Gastroesophageal sphincter (tissue), 4 donors: Measurements from ENCODE around the gene EIF4B. TPM values are rescaled to one million over a fixed set of nuclear protein-coding genes. Genes with fewer than 3 reads are reported as not detected.

Source experiments
- ATAC-seq: fragments of 150-250 bp; one replicate; pipeline ENCODE4 v1.9.1; 2016; ENCODE audit warnings: mild to moderate bottlenecking, moderate library complexity
- H3K27ac ChIP-seq, 4 donors: fragments of 200-600 bp; sonication (generic) in 3 of 4; 1 replicate in 3 of 4; 2 replicates in 1 of 4; pipeline ENCODE4 v1.5.1; 2016 to 2019
- H3K27me3 ChIP-seq: fragments of 200-600 bp; sonication (generic); one replicate; pipeline ENCODE4 v1.5.1; 2019
- H3K36me3 ChIP-seq, 2 donors: fragments of 200-600 bp; sonication (generic); one replicate each; pipeline ENCODE4 v1.5.1; 2019; ENCODE audit warnings: control low read depth in 1 of 2
- H3K4me1 ChIP-seq, 3 donors: fragments of 200-600 bp; sonication (generic); 1 replicate in 2 of 3; 2 replicates in 1 of 3; pipeline ENCODE4 v1.5.1; 2016 to 2019; ENCODE audit warnings: control low read depth in 2 of 3
- H3K4me3 ChIP-seq, 2 donors: fragments of 200-600 bp; sonication (generic); one replicate each; pipeline ENCODE4 v1.5.1; 2019; ENCODE audit warnings: mild to moderate bottlenecking in 1 of 2, moderate library complexity in 1 of 2
- H3K9me3 ChIP-seq, 3 donors: fragments of 200-600 bp; sonication (generic); one replicate each; pipeline ENCODE4 v1.5.1; 2017 to 2019; ENCODE audit warnings: control low read depth in 2 of 3
- CTCF ChIP-seq, 4 experiments: fragments of 200-600 bp in 2 of 4; fragments of 450-650 bp in 2 of 4; sonication (generic) in 1 of 4; IDR thresholded peaks; one replicate each; pipeline ENCODE4 v1.5.1; 2017 to 2019; ENCODE audit warnings: antibody characterized with exemption in 4 of 4, mild to moderate bottlenecking in 2 of 4, moderate library complexity in 2 of 4
- EP300 ChIP-seq: sonication (generic); formaldehyde crosslinking; IDR thresholded peaks from one replicate; pipeline ENCODE4 v1.6.1; 2017; ENCODE audit warnings: antibody characterized with exemption, mild to moderate bottlenecking
- POLR2A ChIP-seq, 2 donors: fragments of 450-650 bp; IDR thresholded peaks; one replicate each; pipeline ENCODE4 v1.6.1; 2017; ENCODE audit warnings: antibody characterized with exemption in 2 of 2, mild to moderate bottlenecking in 2 of 2, moderate library complexity in 1 of 2
- POLR2AphosphoS5 ChIP-seq: sonication (generic); formaldehyde crosslinking; IDR thresholded peaks from one replicate; pipeline ENCODE4 v1.6.1; 2017; ENCODE audit warnings: antibody characterized with exemption
- WGBS, 2 donors: methylation state at CpG; one replicate each; pipeline ENCODE4 v1.1.5; 2018; ENCODE audit warnings: low coverage in 1 of 2; 5-methylcytosine and 5-hydroxymethylcytosine counted together
- total RNA-seq, 4 donors: library from RNA; depleted of rRNA; stranded (reverse); fragments of >200 nt; gene quantifications; one replicate each; pipeline ENCODE4 v1.1.0, GENCODE V29; 2016

EIF4B gene
- total RNA-seq, 4 donors from 2014 or later: 521 to 701 (median 591) TPM

- no peaks in the 10 kb centered on the region for H3K27me3 ChIP-seq
- H3K4me3 ChIP-seq: peak overlapping the region; percentile 57 to 85
- H3K36me3 ChIP-seq: peaks cover 0 to 23% of the 10 kb centered on the region in 2 donors
- H3K4me1 ChIP-seq: peaks cover 0 to 85% (median 64%) of the 10 kb centered on the region in 3 donors
- 44% methylated on average over 2 of the region's 2 CpGs; no CpG with 5 or more reads in 1 of the 2 donors for WGBS, 2 donors
- H3K9me3 ChIP-seq: no peaks in the 10 kb centered on the region
- peak overlapping the region; percentile 97 to 100 (median 99) for H3K27ac ChIP-seq
- no peak for TF ChIP-seq POLR2A (IDR thresholded peaks at IDR 0.05)
- no peak for TF ChIP-seq POLR2AphosphoS5
- no peak for TF ChIP-seq CTCF (IDR thresholded peaks at IDR 0.05)
- no peak for TF ChIP-seq EP300
- no peak for ATAC-seq
Measured at GRCh38 chr12:53050426-53051057, 44.3 kb downstream of the EIF4B start.

- H3K4me1 ChIP-seq: peaks cover 0 to 85% (median 61%) of the 10 kb centered on the region in 3 donors
- H3K9me3 ChIP-seq: no peaks in the 10 kb centered on the region
- TF ChIP-seq CTCF (IDR thresholded peaks at IDR 0.05): peak in 3 of 4 experiments; percentile 19 to 65 (median 62)
- peak; percentile 34 to 56 for TF ChIP-seq POLR2A (IDR thresholded peaks at IDR 0.05)
- TF ChIP-seq EP300: no peak
- peak; percentile 84 for TF ChIP-seq POLR2AphosphoS5
- no peaks in the 10 kb centered on the region for H3K27me3 ChIP-seq
- WGBS, 2 donors: 17 to 63% methylated on average over 1 to 2 of the region's 11 CpGs
- peak overlapping the region; percentile 97 to 100 (median 99) for H3K27ac ChIP-seq
- H3K4me3 ChIP-seq: peak overlapping the region; percentile 57 to 85
- peaks cover 0 to 30% of the 10 kb centered on the region in 2 donors for H3K36me3 ChIP-seq
- peak; percentile 13 for ATAC-seq
Measured at GRCh38 chr12:53051058-53051880, 45.0 kb downstream of the EIF4B start.

- H3K9me3 ChIP-seq: no peaks in the 10 kb centered on the region
- peaks cover 0 to 89% (median 61%) of the 10 kb centered on the region in 3 donors for H3K4me1 ChIP-seq
- peaks cover 0 to 37% of the 10 kb centered on the region in 2 donors for H3K36me3 ChIP-seq
- no peak for TF ChIP-seq POLR2AphosphoS5
- no peak for TF ChIP-seq EP300
- no peak for TF ChIP-seq POLR2A (IDR thresholded peaks at IDR 0.05)
- TF ChIP-seq CTCF (IDR thresholded peaks at IDR 0.05): no peak
- peak overlapping the region; percentile 97 to 100 (median 99) for H3K27ac ChIP-seq
- WGBS, 2 donors: 14% methylated on average over 2 of the region's 7 CpGs; no CpG with 5 or more reads in 1 of the 2 donors
- no peak for ATAC-seq
- no peaks in the 10 kb centered on the region for H3K27me3 ChIP-seq
- peak overlapping the region; percentile 57 to 85 for H3K4me3 ChIP-seq
Measured at GRCh38 chr12:53051881-53052412, 45.7 kb downstream of the EIF4B start.

DNA sequence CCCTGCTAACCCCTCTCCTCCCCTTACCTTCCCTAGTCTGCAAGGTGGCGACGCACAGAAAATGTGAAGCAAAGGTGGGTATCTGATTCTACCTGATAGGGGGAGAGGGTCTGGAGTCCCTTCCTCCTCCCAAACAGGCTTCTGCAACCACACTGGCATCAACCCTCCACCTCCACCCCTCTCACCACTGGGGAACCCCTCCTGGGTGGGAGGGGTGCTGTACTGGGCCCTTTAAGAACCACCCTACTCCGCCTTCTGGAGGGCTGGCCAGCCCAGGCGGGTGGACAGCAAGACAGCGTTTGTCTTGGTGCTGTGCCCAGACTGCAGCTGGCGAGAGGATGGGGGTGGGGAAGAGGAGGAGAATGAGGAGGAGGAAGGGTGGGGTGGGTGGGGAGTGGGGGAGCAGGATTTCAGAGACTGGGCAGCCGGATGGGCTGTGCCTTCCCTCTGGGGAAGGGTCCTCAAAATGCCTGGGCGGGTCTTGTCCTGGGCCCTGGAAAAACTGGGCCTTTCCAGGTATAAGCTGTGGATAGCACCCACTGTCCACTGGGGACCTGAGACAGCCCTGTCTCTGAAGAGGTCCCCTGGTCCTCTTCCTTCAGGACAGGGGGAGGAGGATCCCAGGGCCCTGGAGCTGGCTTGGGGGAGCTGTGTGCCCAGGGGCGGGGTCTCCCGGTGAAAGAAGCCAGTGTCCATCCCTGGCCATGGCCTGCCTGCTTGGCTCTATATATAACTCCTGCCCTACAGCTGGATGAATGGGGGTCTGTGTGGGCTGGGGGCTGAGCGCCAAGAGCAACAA lies 46.4 kb downstream of the EIF4B start:
- Histone ChIP-seq H3K27ac (peak overlapping the region; percentile 97 to 100 (median 99)), H3K4me1 (peaks cover 0 to 96% (median 61%) of the 10 kb centered on the region in 3 donors), H3K9me3 (no peaks in the 10 kb centered on the region), H3K27me3 (no peaks in the 10 kb centered on the region), H3K36me3 (peaks cover 0 to 44% of the 10 kb centered on the region in 2 donors), H3K4me3 (peak overlapping the region; percentile 57 to 85)
- 0% methylated on average over 1 to 2 of the region's 11 CpGs for WGBS, 2 donors
- TF ChIP-seq EP300 (no peak), POLR2A (IDR thresholded peaks at IDR 0.05) (peak in 1 of 2 donors; percentile 12), POLR2AphosphoS5 (peak; percentile 54), CTCF (IDR thresholded peaks at IDR 0.05) (peak in 3 of 4 experiments; percentile 17 to 23 (median 19))
- ATAC-seq: peak; percentile 24
